PFSK-1 (cell line): ENCODE results near the gene RELA.

Experiments
- FOXP2 ChIP-seq: optimal IDR thresholded peaks from 2 replicates; pipeline ENCODE3; 2011; ENCODE audit warnings: borderline replicate concordance, control low read depth, inconsistent platforms; ENCODE audit not compliant: insufficient read depth; ENCODE audit errors: extremely low read length, extremely low read depth
- POLR2AphosphoS5 ChIP-seq: IDR thresholded peaks from 2 replicates; pipeline ENCODE4 v1.6.1; 2012; ENCODE audit warnings: low read depth, mild to moderate bottlenecking, control low read depth, low read length, moderate library complexity
- REST ChIP-seq, 2 experiments: IDR thresholded peaks; 2 replicates each; pipeline versions ENCODE4 v1.6.1 to v1.8.0; 2011 to 2012; ENCODE audit warnings: low read depth in 2 of 2, low read length in 2 of 2, control low read depth in 1 of 2, inconsistent platforms in 1 of 2, mild to moderate bottlenecking in 1 of 2, moderate library complexity in 1 of 2; ENCODE audit not compliant: insufficient read depth in 1 of 2
- SIN3A ChIP-seq: IDR thresholded peaks from 2 replicates; pipeline ENCODE4 v1.6.1; 2012; ENCODE audit warnings: mild to moderate bottlenecking, low read length, moderate library complexity, borderline replicate concordance; ENCODE audit not compliant: insufficient read depth
- TAF1 ChIP-seq: IDR thresholded peaks from 2 replicates; pipeline ENCODE4 v1.6.1; 2012; ENCODE audit warnings: low read length, control low read depth, borderline replicate concordance; ENCODE audit not compliant: insufficient read depth

RELA gene

GRCh38 chr11:65622011-65622410, 40.7 kb downstream of the RELA start:
- TF ChIP-seq FOXP2 (no peak), SIN3A (no peak), POLR2AphosphoS5 (no peak), REST (IDR thresholded peaks at IDR 0.05; ENCODE audit: insufficient read depth in 1 of 2, low read depth in 2 of 2, low read length in 2 of 2) (no peak), TAF1 (no peak)

DNA sequence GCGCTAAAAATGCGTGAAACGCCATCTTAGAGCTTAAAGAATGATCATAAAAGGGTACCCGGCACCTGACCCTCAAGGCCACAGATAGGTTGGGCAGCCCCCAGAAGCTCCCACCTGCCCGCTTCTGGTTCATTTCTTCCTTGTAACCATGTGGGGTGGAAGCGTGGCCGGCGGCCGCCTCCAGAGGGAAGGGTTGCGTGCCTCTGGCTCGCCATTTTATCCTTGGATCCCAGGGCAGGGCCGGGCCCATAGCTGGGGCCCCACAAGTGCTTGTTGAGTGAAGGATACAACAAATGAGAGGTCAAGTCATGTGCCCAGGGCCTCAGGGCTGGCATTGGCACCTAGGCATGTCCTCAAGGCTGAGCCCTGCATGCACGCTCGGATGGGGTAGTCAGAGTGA, 41.3 kb downstream of the RELA start:
- TF ChIP-seq SIN3A (no peak), FOXP2 (no peak), TAF1 (no peak), REST (IDR thresholded peaks at IDR 0.05; ENCODE audit: insufficient read depth in 1 of 2, low read depth in 2 of 2, low read length in 2 of 2) (no peak), POLR2AphosphoS5 (no peak)

GRCh38 chr11:65620666-65621065, 42.0 kb downstream of the RELA start:
- TF ChIP-seq SIN3A (no peak), REST (IDR thresholded peaks at IDR 0.05; ENCODE audit: insufficient read depth in 1 of 2, low read depth in 2 of 2, low read length in 2 of 2) (no peak), TAF1 (no peak), FOXP2 (no peak), POLR2AphosphoS5 (no peak)

DNA sequence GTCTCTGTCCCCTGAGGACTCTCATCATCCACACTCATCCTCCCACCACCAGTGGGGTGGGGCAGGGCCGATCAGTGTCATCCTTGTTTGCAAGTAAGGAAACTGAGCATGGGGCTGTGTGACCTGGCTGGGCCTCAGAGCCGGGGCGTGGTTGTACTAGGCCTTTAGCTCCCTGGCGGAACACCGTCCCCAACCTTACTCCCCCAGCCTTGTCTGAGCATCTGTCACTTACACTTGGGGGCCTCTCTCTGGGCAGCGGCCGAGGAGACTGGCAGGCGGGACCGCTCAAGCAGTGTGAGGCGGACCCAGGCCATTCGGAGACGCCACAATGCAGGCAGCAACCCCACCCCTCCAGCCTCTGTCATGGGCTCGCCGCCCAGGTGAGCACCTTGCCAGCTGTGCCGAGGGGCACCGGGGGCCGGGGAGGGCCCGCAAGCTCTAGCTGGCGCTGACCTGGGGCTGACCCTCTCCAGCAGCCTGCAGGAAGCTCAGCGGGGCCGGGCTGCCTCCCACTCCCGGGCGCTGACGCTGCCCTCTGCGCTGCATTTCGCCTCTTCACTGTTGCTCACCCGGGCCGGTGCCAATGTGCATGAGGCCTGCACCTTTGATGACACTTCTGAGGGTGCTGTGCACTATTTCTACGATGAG, 43.3 kb downstream of the RELA start:
- TF ChIP-seq TAF1 = no peak
- TF ChIP-seq REST (IDR thresholded peaks at IDR 0.05; ENCODE audit: insufficient read depth in 1 of 2, low read depth in 2 of 2, low read length in 2 of 2) = no peak
- TF ChIP-seq SIN3A = no peak
- TF ChIP-seq POLR2AphosphoS5 = no peak
- TF ChIP-seq FOXP2 = no peak

DNA sequence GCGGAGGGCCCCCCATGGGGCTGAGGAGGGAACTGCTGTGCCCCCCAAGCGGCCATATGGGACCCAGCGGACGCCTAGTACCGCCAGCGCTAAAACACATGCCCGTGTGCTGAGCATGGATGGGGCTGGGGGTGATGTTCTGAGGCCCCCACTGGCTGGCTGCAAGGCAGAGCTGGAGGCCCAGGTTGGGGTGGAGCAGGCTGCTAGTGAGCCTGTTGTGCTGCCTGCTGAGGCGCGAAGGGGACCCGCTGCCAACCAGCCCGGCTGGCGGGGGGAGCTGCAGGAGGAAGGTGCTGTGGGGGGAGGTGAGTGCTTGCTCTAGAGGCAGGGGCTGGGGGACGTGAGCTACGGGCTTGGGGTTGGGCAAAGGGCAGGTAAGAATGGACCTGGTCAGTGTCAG, 44.0 kb downstream of the RELA start:
- TF ChIP-seq TAF1 (no peak), FOXP2 (no peak), REST (IDR thresholded peaks at IDR 0.05; ENCODE audit: insufficient read depth in 1 of 2, low read depth in 2 of 2, low read length in 2 of 2) (no peak), POLR2AphosphoS5 (no peak)
